ENCODE data around the gene AGTR1. TPM values are rescaled to one million over a fixed set of nuclear protein-coding genes. Genes with fewer than 3 reads are reported as not detected.

Gene AGTR1
- total RNA-seq, 2 experiments from 2014 or later: not detected

- ChIA-PET CTCF (no interaction called here), POLR2A (no interaction called here)
- Mint-ChIP-seq H3K27me3 (no peaks in the 10 kb centered on the region), H3K9me3 (no peaks in the 10 kb centered on the region), H3K36me3 (ENCODE audit: low read depth) (no peaks in the 10 kb centered on the region), H3K27ac (no peak overlapping the region), H3K4me3 (no peak overlapping the region), H3K4me1 (no peaks in the 10 kb centered on the region)
- DNase-seq: no peak
Measured at GRCh38 chr3:148790370-148790769, 92.7 kb downstream of the AGTR1 start.

- Mint-ChIP-seq H3K4me1 (no peaks in the 10 kb centered on the region), H3K27me3 (no peaks in the 10 kb centered on the region), H3K9me3 (no peaks in the 10 kb centered on the region), H3K27ac (no peak overlapping the region), H3K4me3 (no peak overlapping the region), H3K36me3 (ENCODE audit: low read depth) (no peaks in the 10 kb centered on the region)
- POLR2A ChIA-PET: no interaction called here
- DNase-seq: no peak
- CTCF ChIA-PET: interaction anchor here (0.5 kb wide), 1 partner anchor 46 kb away, joined by 3 read pairs; no protein-coding TSS in a partner anchor
Measured at GRCh38 chr3:148790851-148791735, 93.4 kb downstream of the AGTR1 start.

- ChIA-PET POLR2A (no interaction called here), CTCF (no interaction called here)
- no peaks in the 10 kb centered on the region for H3K36me3 Mint-ChIP-seq (ENCODE audit: low read depth)
- no peaks in the 10 kb centered on the region for H3K27me3 Mint-ChIP-seq
- no peak overlapping the region for H3K27ac Mint-ChIP-seq
- DNase-seq: no peak
- H3K4me1 Mint-ChIP-seq: no peaks in the 10 kb centered on the region
- H3K4me3 Mint-ChIP-seq: no peak overlapping the region
- no peaks in the 10 kb centered on the region for H3K9me3 Mint-ChIP-seq
Measured at GRCh38 chr3:148791920-148792319, 94.2 kb downstream of the AGTR1 start.

- CTCF ChIA-PET: no interaction called here
- Mint-ChIP-seq H3K27me3 (no peaks in the 10 kb centered on the region), H3K4me3 (no peak overlapping the region), H3K4me1 (no peaks in the 10 kb centered on the region), H3K9me3 (no peaks in the 10 kb centered on the region), H3K36me3 (ENCODE audit: low read depth) (no peaks in the 10 kb centered on the region), H3K27ac (no peak overlapping the region)
- POLR2A ChIA-PET: no interaction called here
- no peak for DNase-seq
Measured at GRCh38 chr3:148792516-148792915, 94.8 kb downstream of the AGTR1 start.

Other genes with a start within 250 kb of the AGTR1 start
- gene CPB1, start 129.9 kb downstream of the AGTR1 start, total RNA-seq: not detected
- not detected for gene CPA3, start 167.4 kb downstream of the AGTR1 start, total RNA-seq